OCI-LY1 (cell line): ENCODE data around the gene STX8.

Experiments
- H2AFZ ChIP-seq: fragments of 200-600 bp; sonication (generic), shearing (Covaris generic); 2 replicates; pipeline ENCODE4 v1.6.0; 2014; ENCODE audit warnings: antibody characterized with exemption, mild to moderate bottlenecking, low read length
- H3F3A ChIP-seq: fragments of 200-600 bp; sonication (generic), shearing (Covaris generic); 2 replicates; pipeline ENCODE4 v1.6.0; 2014; ENCODE audit warnings: mild to moderate bottlenecking, antibody characterized with exemption, low read length, moderate library complexity; ENCODE audit not compliant: insufficient read depth
- H3K27ac ChIP-seq: fragments of 200-600 bp; sonication (generic); 2 replicates; pipeline ENCODE4 v1.5.1; 2014; ENCODE audit warnings: low read length, mixed run types, mild to moderate bottlenecking, low read depth; ENCODE audit not compliant: poor library complexity, severe bottlenecking
- H3K27me3 ChIP-seq: fragments of 200-600 bp; sonication (generic); 2 replicates; pipeline ENCODE4 v1.6.0; 2014; ENCODE audit warnings: antibody characterized with exemption, mild to moderate bottlenecking, low read length, moderate library complexity; ENCODE audit not compliant: insufficient read depth
- H3K36me3 ChIP-seq: fragments of 200-600 bp; sonication (generic); 2 replicates; pipeline ENCODE4 v1.6.1; 2014; ENCODE audit warnings: mild to moderate bottlenecking, antibody characterized with exemption, low read length, moderate library complexity, mixed read lengths; ENCODE audit not compliant: insufficient read depth
- H3K4me1 ChIP-seq: fragments of 200-600 bp; sonication (generic); 2 replicates; pipeline ENCODE4 v1.5.1; 2014; ENCODE audit warnings: mild to moderate bottlenecking, low read length, moderate library complexity; ENCODE audit not compliant: insufficient read depth, severe bottlenecking
- H3K4me2 ChIP-seq: fragments of 200-600 bp; sonication (generic), shearing (Covaris generic); 2 replicates; pipeline ENCODE4 v1.6.1; 2014; ENCODE audit warnings: low read length
- H3K4me3 ChIP-seq: fragments of 200-600 bp; sonication (generic); 2 replicates; pipeline ENCODE4 v1.5.1; 2014; ENCODE audit warnings: low read length, low read depth, mild to moderate bottlenecking, mixed read lengths; ENCODE audit not compliant: poor library complexity, severe bottlenecking
- H3K79me2 ChIP-seq: fragments of 200-600 bp; shearing (Covaris generic); 2 replicates; pipeline ENCODE4 v1.6.1; 2016; ENCODE audit warnings: mixed run types, low read length, mixed read lengths; ENCODE audit not compliant: insufficient read depth
- H3K9ac ChIP-seq: fragments of 200-600 bp; sonication (generic), shearing (Covaris generic); 2 replicates; pipeline ENCODE4 v1.6.1; 2014; ENCODE audit warnings: mild to moderate bottlenecking, low read length, mixed read lengths
- H3K9me2 ChIP-seq: fragments of 200-600 bp; sonication (generic), shearing (Covaris generic); 2 replicates; pipeline ENCODE4 v1.6.1; 2014; ENCODE audit warnings: low read depth, mild to moderate bottlenecking, low read length, mixed read lengths
- H3K9me3 ChIP-seq: fragments of 200-600 bp; shearing (Covaris generic); 2 replicates; pipeline ENCODE4 v1.6.1; 2014; ENCODE audit warnings: low read length, mixed read lengths
- H4K20me1 ChIP-seq: fragments of 200-600 bp; sonication (generic), shearing (Covaris generic); 2 replicates; pipeline ENCODE4 v1.6.0; 2016; ENCODE audit warnings: mild to moderate bottlenecking, low read length; ENCODE audit not compliant: insufficient read depth
- CTCF ChIP-seq: fragments of 200-600 bp; sonication (generic), shearing (Covaris generic); IDR thresholded peaks from 2 replicates; pipeline ENCODE4 v1.5.1; 2017; ENCODE audit warnings: mild to moderate bottlenecking, antibody characterized with exemption, low read length, moderate library complexity, mixed read lengths
- EZH2 ChIP-seq: fragments of 200-600 bp; sonication (generic), shearing (Covaris generic); IDR thresholded peaks from 2 replicates; pipeline ENCODE4 v1.8.0; 2017; ENCODE audit warnings: borderline replicate concordance, mixed run types, mild to moderate bottlenecking, antibody characterized with exemption, low read length, moderate library complexity, mixed read lengths

Gene STX8

GRCh38 chr17:9427465-9428315 lies 147.9 kb downstream of the STX8 start:
- H3K79me2 ChIP-seq, result no peaks in the 10 kb centered on the region
- H3K9me2 ChIP-seq, result no peaks in the 10 kb centered on the region
- H3K9ac ChIP-seq, result no peak overlapping the region
- no peak overlapping the region for H3K4me2 ChIP-seq
- no peaks in the 10 kb centered on the region for H3F3A ChIP-seq
- no peaks in the 10 kb centered on the region for H3K36me3 ChIP-seq
- H4K20me1 ChIP-seq, result no peaks in the 10 kb centered on the region
- H3K4me1 ChIP-seq, result peaks cover 14% of the 10 kb centered on the region
- no peak overlapping the region for H3K4me3 ChIP-seq
- H3K27me3 ChIP-seq, result no peaks in the 10 kb centered on the region
- H2AFZ ChIP-seq, result no peak overlapping the region
- no peak for TF ChIP-seq CTCF
- no peak for TF ChIP-seq EZH2
- no peaks in the 10 kb centered on the region for H3K9me3 ChIP-seq
- no peak overlapping the region for H3K27ac ChIP-seq

GRCh38 chr17:9424071-9424640 lies 151.5 kb downstream of the STX8 start:
- Histone ChIP-seq H3K4me3 (no peak overlapping the region), H3F3A (no peaks in the 10 kb centered on the region), H3K27ac (no peak overlapping the region), H3K9me3 (no peaks in the 10 kb centered on the region), H3K4me1 (no peaks in the 10 kb centered on the region), H4K20me1 (no peaks in the 10 kb centered on the region), H2AFZ (no peak overlapping the region), H3K79me2 (no peaks in the 10 kb centered on the region), H3K36me3 (no peaks in the 10 kb centered on the region), H3K9ac (no peak overlapping the region), H3K9me2 (no peaks in the 10 kb centered on the region), H3K27me3 (no peaks in the 10 kb centered on the region), H3K4me2 (no peak overlapping the region)
- TF ChIP-seq CTCF (no peak), EZH2 (no peak)

GRCh38 chr17:9421525-9421924 lies 154.1 kb downstream of the STX8 start:
- no peak overlapping the region for H2AFZ ChIP-seq
- TF ChIP-seq EZH2 (no peak), CTCF (no peak)
- H3K9me3 ChIP-seq, result no peaks in the 10 kb centered on the region
- H3K9ac ChIP-seq, result no peak overlapping the region
- H3K79me2 ChIP-seq, result no peaks in the 10 kb centered on the region
- no peaks in the 10 kb centered on the region for H3F3A ChIP-seq
- no peaks in the 10 kb centered on the region for H3K4me1 ChIP-seq
- no peaks in the 10 kb centered on the region for H4K20me1 ChIP-seq
- no peak overlapping the region for H3K4me2 ChIP-seq
- no peaks in the 10 kb centered on the region for H3K27me3 ChIP-seq
- H3K36me3 ChIP-seq, result no peaks in the 10 kb centered on the region
- H3K27ac ChIP-seq, result no peak overlapping the region
- H3K4me3 ChIP-seq, result no peak overlapping the region
- no peaks in the 10 kb centered on the region for H3K9me2 ChIP-seq
